ENCODE data around the gene SHC3. TPM values are rescaled to one million over a fixed set of nuclear protein-coding genes. Genes with fewer than 3 reads are reported as not detected.
"Not testable (repeated sequence)": the region's sequence is repeated elsewhere in the genome, so short reads cannot be mapped to it uniquely, and the experiment has no call there.

The SHC3 gene
- total and polyA plus RNA-seq, 9 of the 15 experiments (the other 6 are each of a cell fraction or from before 2014, with no cell fraction given): not detected

- no peaks in the 10 kb centered on the region for H4K20me1 ChIP-seq (replicated peaks; ENCODE audit: control insufficient read depth, insufficient read depth, low read length)
- in situ Hi-C loops (cut with MboI): no loop called here
- peaks cover 0 to 6% of the 10 kb centered on the region in 2 experiments; a peak in 2 of 5 replicates for H3K27me3 ChIP-seq (ENCODE audit: control insufficient read depth in 2 of 2, insufficient read depth in 2 of 2, low read length in 2 of 2)
- H3K9me1 ChIP-seq (ENCODE audit: control insufficient read depth, insufficient read depth, low read length): no peaks in the 10 kb centered on the region
- no peak overlapping the region for H3K4me2 ChIP-seq (ENCODE audit: insufficient read depth, low read length)
- H3K27ac ChIP-seq (ENCODE audit: extremely low read depth, low read depth, low read length): no peak overlapping the region
- no peak overlapping the region for H3K9ac ChIP-seq (ENCODE audit: insufficient read depth in 1 of 2, low read depth in 2 of 2, low read length in 2 of 2)
- DNase-seq (ENCODE audit: extremely low read depth in 1 of 4, low spot score in 3 of 4): no peak
- no peak overlapping the region for H3K4me3 ChIP-seq
- intact Hi-C loops (cut with micrococcal nuclease): no loop called here
- no peak for ATAC-seq
- no peak for FAIRE-seq
- no peaks in the 10 kb centered on the region for H3K36me3 ChIP-seq (ENCODE audit: control insufficient read depth, insufficient read depth, low read length)
- no peaks in the 10 kb centered on the region for H3K9me3 ChIP-seq (replicated peaks; ENCODE audit: control insufficient read depth, insufficient read depth, low read depth, low read length)
- no TSS peak for BruUV-seq (replicated peaks)
- CTCF ChIA-PET (ENCODE audit: low intra/inter-chr PET ratio): no interaction called here
- POLR2A ChIA-PET: no interaction called here
- H2AFZ ChIP-seq (ENCODE audit: low read depth, low read length): no peak overlapping the region
- no peaks in the 10 kb centered on the region for H3K79me2 ChIP-seq (ENCODE audit: control insufficient read depth, insufficient read depth, low read length)
- WGBS (ENCODE audit: insufficient coverage, low coverage, missing lambda C conversion rate): 9% methylated on average over 1 of the region's 1 CpG
- H3K4me1 ChIP-seq (replicated peaks in 1 of 2; ENCODE audit: control insufficient read depth in 2 of 2, insufficient read depth in 2 of 2, low read length in 2 of 2): no peaks in the 10 kb centered on the region
- no peak for TF ChIP-seq PTRF (tag; IDR thresholded peaks at IDR 0.05)
Observed at GRCh38 chr9:89212171-89212570, 33.6 kb upstream of the SHC3 start.

- CTCF ChIA-PET (ENCODE audit: low intra/inter-chr PET ratio); H3K4me2 ChIP-seq (ENCODE audit: insufficient read depth, low read length); H3K79me2 ChIP-seq (ENCODE audit: control insufficient read depth, insufficient read depth, low read length); BruUV-seq (replicated peaks); in situ Hi-C loops (cut with MboI); intact Hi-C loops (cut with micrococcal nuclease); H3K4me1 ChIP-seq (replicated peaks in 1 of 2; ENCODE audit: control insufficient read depth in 2 of 2, insufficient read depth in 2 of 2, low read length in 2 of 2); ATAC-seq; H3K27ac ChIP-seq (ENCODE audit: extremely low read depth, low read depth, low read length); H3K9ac ChIP-seq (ENCODE audit: insufficient read depth in 1 of 2, low read depth in 2 of 2, low read length in 2 of 2); H3K9me1 ChIP-seq (ENCODE audit: control insufficient read depth, insufficient read depth, low read length); H4K20me1 ChIP-seq (replicated peaks; ENCODE audit: control insufficient read depth, insufficient read depth, low read length); H3K36me3 ChIP-seq (ENCODE audit: control insufficient read depth, insufficient read depth, low read length); POLR2A ChIA-PET; H3K27me3 ChIP-seq (ENCODE audit: control insufficient read depth in 2 of 2, insufficient read depth in 2 of 2, low read length in 2 of 2); FAIRE-seq; H3K9me3 ChIP-seq (replicated peaks; ENCODE audit: control insufficient read depth, insufficient read depth, low read depth, low read length); H2AFZ ChIP-seq (ENCODE audit: low read depth, low read length); H3K4me3 ChIP-seq; DNase-seq (ENCODE audit: extremely low read depth in 1 of 4, low spot score in 3 of 4): not testable (repeated sequence)
- 0% methylated on average over 4 of the region's 21 CpGs for WGBS (ENCODE audit: insufficient coverage, low coverage, missing lambda C conversion rate)
Observed at GRCh38 chr9:89209311-89209710, 30.7 kb upstream of the SHC3 start.
